ENCODE measurements around the gene ENO3. TPM values are rescaled to one million over a fixed set of nuclear protein-coding genes. Genes with fewer than 3 reads are reported as not detected.

ENO3 gene
- total and polyA plus RNA-seq, 2 donors (not counting 3 experiments of a cell fraction or from before 2014, with no cell fraction given), result 5.5 to 5.9 TPM

DNA sequence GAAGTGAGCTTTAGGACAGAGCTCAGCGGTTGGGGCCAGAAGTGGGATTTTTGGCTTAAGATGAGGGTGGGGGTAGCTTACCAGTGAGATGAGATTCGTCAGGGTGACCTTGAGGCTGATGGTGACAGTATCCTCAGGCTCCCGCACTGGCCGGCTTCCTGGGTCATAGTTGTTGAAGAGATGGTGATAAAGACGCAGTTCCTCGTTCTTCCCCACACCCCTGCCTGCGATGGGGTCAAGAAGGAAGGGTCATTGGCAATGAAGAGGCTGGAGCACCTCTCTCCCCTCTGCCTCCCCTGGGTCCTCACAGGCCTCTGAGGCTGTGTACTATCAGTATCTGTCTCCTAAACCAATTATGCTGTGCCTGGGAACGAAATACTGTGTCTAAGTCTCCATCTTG lies 48.4 kb upstream of the ENO3 start:
- Histone ChIP-seq H3K9me3 (replicated peaks; ENCODE audit: control insufficient read depth, insufficient read depth, low read length) (no peaks in the 10 kb centered on the region), H3K9ac (replicated peaks; ENCODE audit: extremely low read depth, insufficient read depth, low read length) (no peak overlapping the region), H3K4me3 (replicated peaks in 1 of 3; ENCODE audit: insufficient read depth in 1 of 3, low read depth in 1 of 3, low read length in 3 of 3) (no peak overlapping the region), H3K27ac (ENCODE audit: insufficient read depth, low read depth, low read length) (no peak overlapping the region), H3K4me2 (ENCODE audit: insufficient read depth, low read length) (no peak overlapping the region), H3K9me1 (replicated peaks; ENCODE audit: control insufficient read depth, extremely low read depth, insufficient read depth, low read length) (no peaks in the 10 kb centered on the region), H4K20me1 (replicated peaks; ENCODE audit: control insufficient read depth, extremely low read depth, insufficient read depth, low read length) (no peaks in the 10 kb centered on the region), H3K36me3 (ENCODE audit: control insufficient read depth in 2 of 2, extremely low read depth in 1 of 2, insufficient read depth in 2 of 2, low read length in 2 of 2) (no peaks in the 10 kb centered on the region), H3K27me3 (ENCODE audit: control insufficient read depth in 2 of 2, insufficient read depth in 2 of 2, low read length in 2 of 2) (no peaks in the 10 kb centered on the region), H2AFZ (ENCODE audit: low read depth, low read length) (peak overlapping the region; percentile 6), H3K4me1 (ENCODE audit: control insufficient read depth, extremely low read depth, insufficient read depth, low read length) (peaks cover 10% of the 10 kb centered on the region), H3K79me2 (ENCODE audit: control insufficient read depth, insufficient read depth, low read length) (no peaks in the 10 kb centered on the region)
- dilution Hi-C loops (cut with MboI; ENCODE audit: extremely low pct_ligation_motif_present, low sequenced_read_pairs) (no loop called here), intact Hi-C loops (cut with micrococcal nuclease) (loop anchor here (5.0 kb wide), 2 partner anchors 115 to 170 kb away; partner anchors contain the start of genes GLTPD2, MED11 and VMO1)
- CTCF ChIA-PET, result interaction anchor here (0.9 to 6.9 kb wide), 14 partner anchors 22 to 335 kb away, joined by 3 to 70 read pairs (median 4); partner anchors contain the start of genes ARRB2, GLTPD2, PFN1 and PSMB6
- TF ChIP-seq, protein P1, sequence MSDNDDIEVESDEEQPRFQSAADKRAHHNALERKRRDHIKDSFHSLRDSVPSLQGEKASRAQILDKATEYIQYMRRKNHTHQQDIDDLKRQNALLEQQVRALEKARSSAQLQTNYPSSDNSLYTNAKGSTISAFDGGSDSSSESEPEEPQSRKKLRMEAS (IDR thresholded peaks at IDR 0.05; ENCODE audit: insufficient read depth, insufficient read length), result no peak
- TF ChIP-seq POLR2AphosphoS5 (IDR thresholded peaks at IDR 0.05; ENCODE audit: insufficient read depth, low read depth, low read length) (no peak), GATA2 (IDR thresholded peaks at IDR 0.05; ENCODE audit: insufficient read depth, insufficient read length, low read depth, low read length) (no peak), FOS (IDR thresholded peaks at IDR 0.05; ENCODE audit: borderline replicate concordance, insufficient read depth, low read length) (no peak), MYC (IDR thresholded peaks at IDR 0.05; ENCODE audit: low read depth, low read length) (no peak), EZH2 (IDR thresholded peaks at IDR 0.05; ENCODE audit: borderline replicate concordance, low read depth, low read length, severe bottlenecking) (no peak), POLR2A (IDR thresholded peaks at IDR 0.05; ENCODE audit: low read depth, low read length) (no peak), JUN (IDR thresholded peaks at IDR 0.05; ENCODE audit: borderline replicate concordance, insufficient read depth, insufficient read length, low read depth) (no peak)
- TF ChIP-seq, protein P2, sequence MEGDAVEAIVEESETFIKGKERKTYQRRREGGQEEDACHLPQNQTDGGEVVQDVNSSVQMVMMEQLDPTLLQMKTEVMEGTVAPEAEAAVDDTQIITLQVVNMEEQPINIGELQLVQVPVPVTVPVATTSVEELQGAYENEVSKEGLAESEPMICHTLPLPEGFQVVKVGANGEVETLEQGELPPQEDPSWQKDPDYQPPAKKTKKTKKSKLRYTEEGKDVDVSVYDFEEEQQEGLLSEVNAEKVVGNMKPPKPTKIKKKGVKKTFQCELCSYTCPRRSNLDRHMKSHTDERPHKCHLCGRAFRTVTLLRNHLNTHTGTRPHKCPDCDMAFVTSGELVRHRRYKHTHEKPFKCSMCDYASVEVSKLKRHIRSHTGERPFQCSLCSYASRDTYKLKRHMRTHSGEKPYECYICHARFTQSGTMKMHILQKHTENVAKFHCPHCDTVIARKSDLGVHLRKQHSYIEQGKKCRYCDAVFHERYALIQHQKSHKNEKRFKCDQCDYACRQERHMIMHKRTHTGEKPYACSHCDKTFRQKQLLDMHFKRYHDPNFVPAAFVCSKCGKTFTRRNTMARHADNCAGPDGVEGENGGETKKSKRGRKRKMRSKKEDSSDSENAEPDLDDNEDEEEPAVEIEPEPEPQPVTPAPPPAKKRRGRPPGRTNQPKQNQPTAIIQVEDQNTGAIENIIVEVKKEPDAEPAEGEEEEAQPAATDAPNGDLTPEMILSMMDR (IDR thresholded peaks at IDR 0.05; ENCODE audit: extremely low read depth in 1 of 2, insufficient read depth in 1 of 2, low read depth in 1 of 2, low read length in 2 of 2), result no peak
- DNase-seq (ENCODE audit: low read depth, low spot score) (no peak), FAIRE-seq (no peak)
- POLR2A ChIA-PET, result interaction anchor here (1.3 kb wide), 1 partner anchor 192 kb away, joined by 6 read pairs; the partner anchor contains the start of gene ARRB2
- no TSS peak for BruUV-seq (replicated peaks)

Data from endothelial cell of umbilical vein (primary cell).